DOHH2 (cell line): ENCODE results near the gene MRTFB.

Source experiments
- EZH2phosphoT487 ChIP-seq: fragments of 200-600 bp; sonication (generic); IDR thresholded peaks from 2 replicates; pipeline ENCODE4 v1.6.1; 2017; ENCODE audit warnings: borderline replicate concordance, mild to moderate bottlenecking, antibody characterized with exemption, low read length, moderate library complexity, mixed read lengths
- TF ChIP-seq, protein P1 (sequence below): fragments of 200-600 bp; sonication (generic); IDR thresholded peaks from one replicate; pipeline ENCODE4 v1.5.1; 2014; ENCODE audit warnings: antibody characterized with exemption, mild to moderate bottlenecking, low read depth, low read length; ENCODE audit not compliant: poor library complexity, severe bottlenecking

DNA sequence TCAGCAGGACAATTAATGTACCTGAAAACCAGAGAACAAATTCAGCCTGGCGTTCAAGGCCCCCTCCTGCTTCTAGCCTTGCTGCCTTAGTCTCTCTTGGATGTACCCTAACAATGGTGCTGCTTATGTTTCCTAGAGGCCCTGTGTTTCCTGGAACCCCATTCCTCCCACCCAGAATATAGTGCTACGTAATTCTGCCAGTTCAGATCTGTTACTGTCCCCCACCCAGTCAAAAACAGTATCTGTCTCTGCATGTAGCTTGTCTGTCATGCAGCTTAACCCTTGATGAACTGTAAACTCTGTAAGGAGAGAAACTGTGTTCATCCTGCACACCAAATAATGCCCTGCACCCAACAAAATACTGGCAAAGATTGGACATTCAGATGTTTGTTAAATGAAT lies 6.8 kb downstream of the MRTFB start:
- TF ChIP-seq, protein P1, sequence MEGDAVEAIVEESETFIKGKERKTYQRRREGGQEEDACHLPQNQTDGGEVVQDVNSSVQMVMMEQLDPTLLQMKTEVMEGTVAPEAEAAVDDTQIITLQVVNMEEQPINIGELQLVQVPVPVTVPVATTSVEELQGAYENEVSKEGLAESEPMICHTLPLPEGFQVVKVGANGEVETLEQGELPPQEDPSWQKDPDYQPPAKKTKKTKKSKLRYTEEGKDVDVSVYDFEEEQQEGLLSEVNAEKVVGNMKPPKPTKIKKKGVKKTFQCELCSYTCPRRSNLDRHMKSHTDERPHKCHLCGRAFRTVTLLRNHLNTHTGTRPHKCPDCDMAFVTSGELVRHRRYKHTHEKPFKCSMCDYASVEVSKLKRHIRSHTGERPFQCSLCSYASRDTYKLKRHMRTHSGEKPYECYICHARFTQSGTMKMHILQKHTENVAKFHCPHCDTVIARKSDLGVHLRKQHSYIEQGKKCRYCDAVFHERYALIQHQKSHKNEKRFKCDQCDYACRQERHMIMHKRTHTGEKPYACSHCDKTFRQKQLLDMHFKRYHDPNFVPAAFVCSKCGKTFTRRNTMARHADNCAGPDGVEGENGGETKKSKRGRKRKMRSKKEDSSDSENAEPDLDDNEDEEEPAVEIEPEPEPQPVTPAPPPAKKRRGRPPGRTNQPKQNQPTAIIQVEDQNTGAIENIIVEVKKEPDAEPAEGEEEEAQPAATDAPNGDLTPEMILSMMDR: no peak
- no peak for TF ChIP-seq EZH2phosphoT487
